Astrocyte (in vitro differentiated cells and primary cell): ENCODE results near the gene VAV1. TPM values are rescaled to one million over a fixed set of nuclear protein-coding genes. Genes with fewer than 3 reads are reported as not detected.

Experiments used
- DNase-seq: peaks from one replicate; pipeline ENCODE4 v3.0.0-alpha.2; 2010; ENCODE audit warnings: low read depth
- FAIRE-seq: peaks from 2 replicates; lab custom pipeline; 2011; peaks lifted over from hg19 to GRCh38; lab: Jason Lieb, UNC
- H2AFZ ChIP-seq: 2 replicates; pipeline ENCODE4 v1.6.0; 2012; ENCODE audit warnings: low read depth, low read length, inconsistent platforms
- H3K27ac ChIP-seq: 2 replicates; pipeline ENCODE4 v1.5.1; 2011; ENCODE audit warnings: low read depth, low read length, inconsistent platforms
- H3K27me3 ChIP-seq: 2 replicates; pipeline ENCODE4 v1.6.0; 2011; ENCODE audit warnings: low read length, inconsistent platforms; ENCODE audit not compliant: insufficient read depth
- H3K36me3 ChIP-seq: 2 replicates; pipeline ENCODE4 v1.5.1; 2011; ENCODE audit warnings: low read length, inconsistent platforms; ENCODE audit not compliant: insufficient read depth
- H3K4me1 ChIP-seq: 2 replicates; pipeline ENCODE4 v1.5.1; 2011; ENCODE audit warnings: low read length, inconsistent platforms; ENCODE audit not compliant: insufficient read depth
- H3K4me2 ChIP-seq: 2 replicates; pipeline ENCODE4 v1.6.0; 2012; ENCODE audit warnings: low read length, inconsistent platforms
- H3K4me3 ChIP-seq: 2 replicates; pipeline ENCODE4 v1.5.1; 2011; ENCODE audit warnings: low read depth, mild to moderate bottlenecking, low read length, inconsistent platforms; ENCODE audit not compliant: insufficient read depth
- H3K79me2 ChIP-seq: 2 replicates; pipeline ENCODE4 v1.6.0; 2012; ENCODE audit warnings: mild to moderate bottlenecking, low read length, inconsistent platforms; ENCODE audit not compliant: insufficient read depth
- H3K9ac ChIP-seq: 2 replicates; pipeline ENCODE4 v1.6.0; 2012; ENCODE audit warnings: mild to moderate bottlenecking, low read length, inconsistent platforms
- H3K9me3 ChIP-seq: 2 replicates; pipeline ENCODE4 v1.5.1; 2012; ENCODE audit warnings: low read depth, mild to moderate bottlenecking, low read length, inconsistent platforms; ENCODE audit not compliant: insufficient read depth
- H4K20me1 ChIP-seq: 2 replicates; pipeline ENCODE4 v1.6.0; 2012; ENCODE audit warnings: low read length, inconsistent platforms; ENCODE audit not compliant: insufficient read depth
- H3K27ac Mint-ChIP-seq: one replicate; pipeline ENCODE4 v1.8.0; 2021; ENCODE audit warnings: mild to moderate bottlenecking, mixed read lengths; ENCODE audit not compliant: unreplicated experiment
- H3K27me3 Mint-ChIP-seq: one replicate; pipeline ENCODE4 v1.8.0; 2021; ENCODE audit warnings: low read depth, mixed read lengths; ENCODE audit not compliant: unreplicated experiment
- H3K36me3 Mint-ChIP-seq: one replicate; pipeline ENCODE4 v1.8.0; 2021; ENCODE audit warnings: low read depth, mixed read lengths; ENCODE audit not compliant: unreplicated experiment
- H3K4me1 Mint-ChIP-seq: one replicate; pipeline ENCODE4 v1.8.0; 2021; ENCODE audit warnings: low read depth, mixed read lengths; ENCODE audit not compliant: unreplicated experiment
- H3K4me3 Mint-ChIP-seq: one replicate; pipeline ENCODE4 v1.8.0; 2021; ENCODE audit warnings: mild to moderate bottlenecking, moderate library complexity, mixed read lengths; ENCODE audit not compliant: unreplicated experiment
- H3K9me3 Mint-ChIP-seq: one replicate; pipeline ENCODE4 v1.8.0; 2021; ENCODE audit warnings: mild to moderate bottlenecking, mixed read lengths; ENCODE audit not compliant: unreplicated experiment
- EZH2 ChIP-seq: IDR thresholded peaks from 2 replicates; pipeline ENCODE4 v1.6.1; 2012; ENCODE audit warnings: mild to moderate bottlenecking, low read length, inconsistent platforms; ENCODE audit not compliant: insufficient read depth
- total RNA-seq: library from RNA; stranded (reverse); gene quantifications from 2 replicates; pipeline ENCODE4 v1.2.1, GENCODE V29; 2021
- TF ChIP-seq, protein P1 (sequence below): IDR thresholded peaks from 2 replicates; pipeline ENCODE4 v1.5.1; 2011; ENCODE audit warnings: low read depth, mild to moderate bottlenecking, inconsistent platforms, low read length, moderate library complexity; ENCODE audit not compliant: insufficient read depth

Gene VAV1
- total RNA-seq, 1 donor from 2014 or later: not detected

DNA sequence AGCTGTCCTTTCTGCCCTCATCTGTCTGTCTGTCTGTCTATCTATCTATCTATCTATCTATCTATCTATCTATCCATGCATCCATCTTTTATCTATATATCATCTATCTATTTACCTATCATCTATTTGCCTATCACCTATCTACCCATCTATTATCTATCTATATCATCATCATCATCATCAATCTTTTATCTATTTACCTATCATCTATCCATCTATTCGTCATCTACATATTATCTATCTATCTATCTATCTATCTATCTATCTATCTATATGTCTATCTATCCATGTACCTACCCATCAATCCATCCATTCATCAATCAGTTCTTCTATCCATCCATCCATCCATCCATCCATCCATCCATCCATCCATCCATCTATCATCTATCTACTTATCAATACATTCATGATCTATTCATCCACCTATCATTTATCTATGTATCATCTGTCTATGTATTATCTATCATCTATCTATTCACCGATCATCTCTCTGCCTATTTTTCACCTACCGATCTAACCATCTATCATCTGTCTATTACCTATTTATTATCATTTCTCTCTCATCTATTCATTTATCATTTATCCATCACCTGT, 65.7 kb downstream of the VAV1 start:
- no peak for TF ChIP-seq EZH2
- TF ChIP-seq, protein P1, sequence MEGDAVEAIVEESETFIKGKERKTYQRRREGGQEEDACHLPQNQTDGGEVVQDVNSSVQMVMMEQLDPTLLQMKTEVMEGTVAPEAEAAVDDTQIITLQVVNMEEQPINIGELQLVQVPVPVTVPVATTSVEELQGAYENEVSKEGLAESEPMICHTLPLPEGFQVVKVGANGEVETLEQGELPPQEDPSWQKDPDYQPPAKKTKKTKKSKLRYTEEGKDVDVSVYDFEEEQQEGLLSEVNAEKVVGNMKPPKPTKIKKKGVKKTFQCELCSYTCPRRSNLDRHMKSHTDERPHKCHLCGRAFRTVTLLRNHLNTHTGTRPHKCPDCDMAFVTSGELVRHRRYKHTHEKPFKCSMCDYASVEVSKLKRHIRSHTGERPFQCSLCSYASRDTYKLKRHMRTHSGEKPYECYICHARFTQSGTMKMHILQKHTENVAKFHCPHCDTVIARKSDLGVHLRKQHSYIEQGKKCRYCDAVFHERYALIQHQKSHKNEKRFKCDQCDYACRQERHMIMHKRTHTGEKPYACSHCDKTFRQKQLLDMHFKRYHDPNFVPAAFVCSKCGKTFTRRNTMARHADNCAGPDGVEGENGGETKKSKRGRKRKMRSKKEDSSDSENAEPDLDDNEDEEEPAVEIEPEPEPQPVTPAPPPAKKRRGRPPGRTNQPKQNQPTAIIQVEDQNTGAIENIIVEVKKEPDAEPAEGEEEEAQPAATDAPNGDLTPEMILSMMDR: no peak
- no peak overlapping the region for H3K9ac ChIP-seq
- DNase-seq (no peak), FAIRE-seq (no peak)
- H3K79me2 ChIP-seq: no peaks in the 10 kb centered on the region
- no peaks in the 10 kb centered on the region for H3K36me3 ChIP-seq
- H3K4me2 ChIP-seq: no peak overlapping the region
- no peaks in the 10 kb centered on the region for H3K27me3 ChIP-seq
- Mint-ChIP-seq H3K27me3 (no peaks in the 10 kb centered on the region), H3K9me3 (peaks cover 9% of the 10 kb centered on the region), H3K27ac (no peak overlapping the region), H3K4me1 (no peaks in the 10 kb centered on the region), H3K36me3 (no peaks in the 10 kb centered on the region), H3K4me3 (no peak overlapping the region)
- no peak overlapping the region for H2AFZ ChIP-seq
- no peak overlapping the region for H3K27ac ChIP-seq
- no peaks in the 10 kb centered on the region for H3K4me1 ChIP-seq
- no peaks in the 10 kb centered on the region for H4K20me1 ChIP-seq
- H3K9me3 ChIP-seq: no peaks in the 10 kb centered on the region
- no peak overlapping the region for H3K4me3 ChIP-seq

DNA sequence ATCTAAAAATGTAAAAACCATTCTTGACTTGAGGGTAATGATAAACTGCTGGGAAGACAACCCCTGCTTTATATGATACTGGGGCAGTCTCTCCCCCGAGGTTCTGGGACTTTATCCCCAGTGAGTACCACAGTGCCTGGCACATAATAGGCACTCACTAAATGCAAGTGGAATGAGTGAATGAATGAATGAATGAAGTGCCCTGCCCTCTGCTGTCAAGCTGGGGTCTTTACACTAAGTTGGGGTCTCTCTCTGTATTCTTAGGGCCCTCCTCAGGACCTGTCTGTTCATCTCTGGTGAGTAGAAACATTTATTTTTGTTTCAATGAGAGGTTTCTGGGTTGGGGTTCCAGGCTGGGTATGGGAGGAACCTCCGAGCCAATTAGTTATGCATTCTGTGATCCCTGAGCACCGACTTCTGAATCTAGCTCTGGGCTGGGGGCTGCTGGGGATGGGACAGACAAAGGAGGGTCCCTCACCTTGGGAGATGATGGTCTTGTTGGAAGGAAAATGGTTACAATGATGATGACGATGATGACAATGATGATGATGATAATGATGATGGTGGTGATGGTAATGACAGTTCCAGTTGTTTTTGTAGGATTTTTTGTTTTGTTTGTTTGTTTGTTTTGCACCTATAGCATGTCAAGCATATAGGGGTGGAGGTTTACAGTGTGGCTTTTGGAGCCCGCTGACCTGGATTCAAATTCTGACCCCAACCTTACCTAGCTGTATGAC, 70.5 kb downstream of the VAV1 start:
- H3K36me3 Mint-ChIP-seq: no peaks in the 10 kb centered on the region
- H3K9ac ChIP-seq: no peak overlapping the region
- no peaks in the 10 kb centered on the region for H3K4me1 Mint-ChIP-seq
- no peaks in the 10 kb centered on the region for H3K36me3 ChIP-seq
- DNase-seq (no peak), FAIRE-seq (no peak)
- H3K27me3 Mint-ChIP-seq: no peaks in the 10 kb centered on the region
- no peaks in the 10 kb centered on the region for H4K20me1 ChIP-seq
- H3K4me2 ChIP-seq: no peak overlapping the region
- H3K79me2 ChIP-seq: no peaks in the 10 kb centered on the region
- no peaks in the 10 kb centered on the region for H3K4me1 ChIP-seq
- H3K9me3 ChIP-seq: no peaks in the 10 kb centered on the region
- no peak overlapping the region for H3K27ac ChIP-seq
- no peak overlapping the region for H2AFZ ChIP-seq
- no peak overlapping the region for H3K4me3 Mint-ChIP-seq
- TF ChIP-seq EZH2: no peak
- TF ChIP-seq, protein P1: no peak
- no peak overlapping the region for H3K27ac Mint-ChIP-seq
- no peaks in the 10 kb centered on the region for H3K27me3 ChIP-seq
- H3K4me3 ChIP-seq: no peak overlapping the region
- peaks cover 2% of the 10 kb centered on the region for H3K9me3 Mint-ChIP-seq

DNA sequence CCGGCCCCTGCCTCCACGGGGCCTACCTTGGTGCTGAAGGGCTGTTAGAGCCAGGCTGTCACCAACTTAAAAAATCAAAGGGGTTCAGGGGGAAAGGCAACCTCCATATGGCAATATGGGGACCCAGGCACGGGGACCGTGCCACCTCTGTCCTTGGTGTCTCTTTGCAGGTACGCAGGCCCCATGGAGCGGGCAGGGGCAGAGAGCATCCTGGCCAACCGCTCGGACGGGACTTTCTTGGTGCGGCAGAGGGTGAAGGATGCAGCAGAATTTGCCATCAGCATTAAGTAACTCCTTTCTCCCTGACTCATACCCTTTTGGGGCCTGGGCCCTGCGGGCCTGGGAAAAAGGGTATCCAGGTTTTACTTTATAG, 75.3 kb downstream of the VAV1 start:
- H3K27me3 ChIP-seq: no peaks in the 10 kb centered on the region
- H2AFZ ChIP-seq: no peak overlapping the region
- Mint-ChIP-seq H3K27ac (no peak overlapping the region), H3K36me3 (no peaks in the 10 kb centered on the region), H3K9me3 (peaks cover 2% of the 10 kb centered on the region), H3K27me3 (no peaks in the 10 kb centered on the region), H3K4me3 (no peak overlapping the region), H3K4me1 (no peaks in the 10 kb centered on the region)
- DNase-seq: no peak
- no peaks in the 10 kb centered on the region for H4K20me1 ChIP-seq
- no peak overlapping the region for H3K27ac ChIP-seq
- no peaks in the 10 kb centered on the region for H3K79me2 ChIP-seq
- H3K4me1 ChIP-seq: no peaks in the 10 kb centered on the region
- FAIRE-seq: no peak
- no peaks in the 10 kb centered on the region for H3K36me3 ChIP-seq
- H3K9ac ChIP-seq: no peak overlapping the region
- H3K4me2 ChIP-seq: no peak overlapping the region
- no peaks in the 10 kb centered on the region for H3K9me3 ChIP-seq
- H3K4me3 ChIP-seq: no peak overlapping the region
- no peak for TF ChIP-seq EZH2
- TF ChIP-seq, protein P1: no peak
